HCT116 (cell line): Measurements from ENCODE around the gene WNT9A.

ENCODE experiments used
- CTCF ChIP-seq, 3 experiments: fragments of 200-600 bp in 1 of 3; sonication (generic) in 1 of 3; IDR thresholded peaks in 2 of 3; conservative IDR thresholded peaks in 1 of 3; 2 replicates each; pipeline ENCODE4 v1.5.1; 2012 to 2017; ENCODE audit warnings: low read depth in 2 of 3, low read length in 2 of 3, antibody characterized with exemption in 1 of 3, borderline replicate concordance in 1 of 3, control low read depth in 1 of 3, mild to moderate bottlenecking in 1 of 3, mixed read lengths in 1 of 3, mixed run types in 1 of 3, moderate library complexity in 1 of 3; ENCODE audit not compliant: insufficient read depth in 1 of 3
- EZH2 ChIP-seq: fragments of 200-600 bp; sonication (generic); IDR thresholded peaks from 2 replicates; pipeline ENCODE4 v1.6.1; 2017; ENCODE audit warnings: antibody characterized with exemption, mixed run types
- JUND ChIP-seq: IDR thresholded peaks from 2 replicates; pipeline ENCODE4 v1.6.1; 2012
- POLR2A ChIP-seq: IDR thresholded peaks from 2 replicates; pipeline ENCODE4 v1.7.0; 2011; ENCODE audit warnings: borderline replicate concordance; ENCODE audit not compliant: insufficient read depth, insufficient read length; ENCODE audit errors: extremely low read depth
- POLR2AphosphoS5 ChIP-seq: IDR thresholded peaks from 2 replicates; pipeline ENCODE4 v1.6.1; 2011; ENCODE audit warnings: mild to moderate bottlenecking, low read depth, low read length, moderate library complexity
- RAD21 ChIP-seq: IDR thresholded peaks from 2 replicates; pipeline ENCODE4 v1.6.1; 2012; ENCODE audit warnings: low read depth, mild to moderate bottlenecking
- YY1 ChIP-seq: IDR thresholded peaks from 2 replicates; pipeline ENCODE4 v1.6.1; 2011; ENCODE audit warnings: low read length, low read depth, moderate library complexity, mild to moderate bottlenecking; ENCODE audit not compliant: insufficient replicate concordance; ENCODE audit errors: extremely low read depth
- ZNF274 ChIP-seq: fragments of 200-500 bp; sonication (Bioruptor generic); IDR thresholded peaks from 2 replicates; pipeline ENCODE4 v1.6.1; 2014; ENCODE audit warnings: mild to moderate bottlenecking, low read depth, low read length, inconsistent platforms

- TF ChIP-seq CTCF (IDR thresholded peaks at IDR 0.05 in 2 of 3, conservative IDR thresholded peaks at IDR 0.05 in 1 of 3; ENCODE audit: borderline replicate concordance in 1 of 3, insufficient read depth in 1 of 3, low read depth in 2 of 3, low read length in 2 of 3) (no peak), POLR2A (no peak), JUND (no peak), ZNF274 (no peak), RAD21 (no peak), POLR2AphosphoS5 (no peak), EZH2 (no peak), YY1 (no peak)
Observed at GRCh38 chr1:227912866-227913265, 34.9 kb downstream of the WNT9A start.
